D341Med (cell line): Measurements from ENCODE around the gene VRTN.
"Not testable (repeated sequence)": the region's sequence is repeated elsewhere in the genome, so short reads cannot be mapped to it uniquely, and the experiment has no call there.

Experiments
- DNase-seq: peaks from one replicate; pipeline ENCODE4 v3.0.0; 2012; ENCODE audit warnings: low spot score

The VRTN gene

GRCh38 chr14:74350211-74350927, 2.1 kb downstream of the VRTN start:
- no peak for DNase-seq

DNA sequence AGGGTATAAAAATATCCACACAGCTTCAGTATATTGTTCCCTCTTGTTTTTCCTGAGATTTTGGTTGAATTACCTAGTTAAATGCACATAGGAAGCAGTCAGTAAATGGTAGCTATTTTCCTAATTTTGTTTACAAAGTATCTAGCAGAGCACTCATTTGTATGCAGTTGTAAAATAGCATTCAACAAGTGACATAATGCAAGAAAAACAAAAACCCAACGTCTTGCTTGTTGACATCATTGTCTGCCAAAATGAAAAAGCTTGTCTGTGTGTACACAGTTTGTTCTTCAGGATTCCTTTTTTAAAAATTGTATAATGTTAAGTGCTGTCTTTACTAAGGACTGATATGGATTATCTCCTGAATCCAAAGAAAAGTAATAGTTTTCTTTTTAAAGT, 2.7 kb downstream of the VRTN start:
- DNase-seq = no peak

- peak; percentile 21 for DNase-seq
These were observed 8.8 kb downstream of the VRTN start for GRCh38 chr14:74356892-74357575.

GRCh38 chr14:74357585-74357984, 9.3 kb downstream of the VRTN start:
- no peak for DNase-seq

- DNase-seq = peak; percentile 24
These were observed 10.0 kb downstream of the VRTN start for GRCh38 chr14:74358176-74358829.

GRCh38 chr14:74360163-74360562, 11.9 kb downstream of the VRTN start:
- DNase-seq = no peak

DNA sequence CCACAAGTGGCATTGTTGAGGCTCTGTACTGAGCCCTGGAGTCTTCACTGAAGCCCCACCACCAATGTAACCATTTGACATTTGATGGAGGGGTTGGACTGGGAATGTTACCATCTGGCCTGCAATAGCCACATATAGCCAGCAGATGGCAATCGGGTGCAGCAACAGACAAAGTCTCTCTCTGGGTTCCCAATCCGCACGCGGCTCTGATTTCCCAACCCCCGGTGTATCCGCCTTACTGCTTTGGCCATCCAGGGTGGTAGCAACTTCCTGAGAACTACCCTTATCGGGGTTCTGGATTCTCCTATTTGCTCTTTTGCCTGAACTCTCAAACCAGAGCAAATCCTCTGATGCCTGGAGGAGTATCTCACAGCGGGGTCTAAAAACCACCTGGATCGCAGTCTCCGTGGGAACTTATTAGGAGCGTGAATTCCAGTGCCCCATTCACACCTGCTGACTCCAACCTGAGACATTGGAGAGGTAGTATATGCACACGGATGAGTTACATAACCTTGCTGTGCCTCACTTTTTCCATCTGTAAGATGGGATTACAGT, 14.2 kb downstream of the VRTN start:
- DNase-seq = peak; percentile 88

DNA sequence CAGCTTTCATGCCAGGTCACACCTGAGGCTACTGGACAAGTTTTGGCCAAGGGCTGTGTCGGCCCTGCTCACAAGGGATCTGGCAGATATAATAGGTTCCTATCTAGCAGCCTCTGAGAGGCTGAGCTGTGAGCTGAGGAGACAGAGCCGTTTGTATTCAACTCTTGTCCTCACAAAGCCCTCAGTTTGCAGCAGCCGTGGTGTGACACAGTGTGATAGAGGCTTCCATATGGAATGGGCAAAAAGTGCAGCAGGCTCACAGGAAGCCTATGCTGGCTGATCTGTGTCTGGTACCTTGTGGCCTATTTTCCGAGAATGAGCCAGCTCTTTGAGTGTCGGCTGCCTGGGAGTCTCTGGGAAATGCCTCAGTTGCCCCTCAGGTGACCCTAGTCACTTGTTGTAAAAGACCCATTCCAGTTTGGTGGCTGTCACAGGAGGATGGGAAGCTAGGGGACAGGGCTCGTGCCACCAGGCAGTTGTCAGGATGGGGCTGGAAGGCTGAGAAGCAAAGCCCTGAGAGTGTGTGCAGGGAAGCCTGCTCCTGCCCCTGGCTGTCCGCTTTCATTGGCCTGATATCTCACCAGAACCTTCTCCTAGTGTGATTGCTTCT, 16.1 kb downstream of the VRTN start:
- no peak for DNase-seq

DNA sequence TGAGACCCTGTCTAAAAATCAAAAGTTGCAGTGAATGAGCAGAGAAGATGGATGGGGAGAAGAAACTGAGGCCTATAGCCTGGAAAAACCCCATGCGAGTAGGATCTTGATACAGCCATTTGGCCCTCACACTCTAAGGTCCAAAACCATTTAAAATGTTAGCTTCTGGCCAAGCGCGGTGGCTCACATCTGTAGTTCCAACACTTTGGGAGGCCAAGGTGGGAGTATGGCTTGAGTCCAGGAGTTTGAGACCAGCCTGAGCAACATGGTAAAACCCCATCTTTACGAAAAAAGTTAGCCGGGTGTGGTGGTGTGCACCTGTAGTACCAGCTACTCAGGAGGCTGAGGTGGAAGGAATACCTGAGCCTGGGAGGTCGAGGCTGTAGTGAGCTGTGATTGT, 19.8 kb downstream of the VRTN start:
- no peak for DNase-seq

- DNase-seq = no peak
These were observed 20.2 kb downstream of the VRTN start for GRCh38 chr14:74368441-74368840.

- DNase-seq = no peak
These were observed 29.9 kb downstream of the VRTN start for GRCh38 chr14:74377976-74378690.

GRCh38 chr14:74380172-74380571, 31.9 kb downstream of the VRTN start:
- no peak for DNase-seq

GRCh38 chr14:74380845-74381244, 32.6 kb downstream of the VRTN start:
- DNase-seq = no peak

- not testable (repeated sequence) for DNase-seq
These were observed 33.3 kb downstream of the VRTN start for GRCh38 chr14:74381571-74381970.

DNA sequence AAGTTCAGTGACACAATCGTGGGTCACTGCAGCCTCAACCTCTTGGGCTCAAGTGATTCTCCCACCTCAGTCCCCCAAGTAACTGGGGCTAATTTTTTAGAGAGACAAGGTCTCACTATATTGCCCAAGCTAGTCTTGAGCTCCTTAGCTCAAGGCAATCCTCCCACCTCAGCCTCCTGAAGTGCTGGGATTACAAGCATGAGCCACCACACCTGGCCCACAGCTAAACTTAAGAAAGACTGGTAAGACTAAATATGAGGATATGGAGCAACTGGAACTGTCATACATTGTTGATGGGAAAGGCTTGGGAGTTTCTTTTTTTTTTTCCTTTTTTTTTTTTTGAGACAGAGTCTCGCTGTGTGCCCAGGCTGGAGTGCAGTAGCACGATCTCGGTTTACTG, 34.0 kb downstream of the VRTN start:
- no peak for DNase-seq

DNA sequence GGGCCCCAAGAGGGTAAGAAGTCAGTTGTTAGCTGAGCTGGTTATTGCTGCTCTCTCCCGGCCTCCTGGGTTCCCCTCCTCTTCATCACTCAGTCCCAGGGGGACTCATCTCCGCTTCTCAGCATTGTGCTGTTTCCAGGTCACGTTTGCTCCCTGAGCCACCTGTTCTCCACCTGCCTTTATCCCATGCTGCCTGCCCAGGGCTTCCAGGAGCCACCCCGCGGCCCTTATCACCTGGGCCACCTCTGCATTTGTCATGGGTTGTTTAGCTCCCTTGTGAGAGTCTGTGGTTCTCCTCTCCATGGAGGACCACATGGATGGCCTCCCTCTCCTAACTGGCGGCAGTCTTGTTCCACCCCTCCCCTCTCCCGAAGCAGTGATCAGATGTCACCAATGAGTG, 41.7 kb downstream of the VRTN start:
- DNase-seq = no peak

DNA sequence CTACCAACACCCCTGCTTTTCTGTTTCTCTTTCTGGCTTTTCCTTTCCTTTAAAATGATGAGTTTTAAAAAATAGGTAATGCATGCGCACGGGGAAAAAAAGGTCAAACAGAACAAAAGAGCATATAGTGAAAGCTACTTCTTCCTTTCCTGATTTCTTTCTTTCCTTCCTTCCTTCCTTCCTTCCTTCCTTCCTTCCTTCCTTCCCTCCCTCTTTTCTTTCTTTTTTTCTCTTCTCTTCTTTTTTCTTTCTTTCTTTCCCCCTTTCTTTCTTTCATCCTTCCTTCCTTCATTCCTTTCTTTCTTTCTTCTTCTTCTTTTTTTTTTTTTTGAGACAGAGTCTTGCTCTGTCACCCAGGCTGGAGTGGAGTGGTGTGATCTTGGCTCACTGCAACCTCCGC, 42.2 kb downstream of the VRTN start:
- DNase-seq = not testable (repeated sequence)

- DNase-seq = no peak
These were observed 43.2 kb downstream of the VRTN start for GRCh38 chr14:74391479-74391878.

- no peak for DNase-seq
These were observed 44.6 kb downstream of the VRTN start for GRCh38 chr14:74392616-74393570.

GRCh38 chr14:74394549-74394948, 46.3 kb downstream of the VRTN start:
- no peak for DNase-seq

DNA sequence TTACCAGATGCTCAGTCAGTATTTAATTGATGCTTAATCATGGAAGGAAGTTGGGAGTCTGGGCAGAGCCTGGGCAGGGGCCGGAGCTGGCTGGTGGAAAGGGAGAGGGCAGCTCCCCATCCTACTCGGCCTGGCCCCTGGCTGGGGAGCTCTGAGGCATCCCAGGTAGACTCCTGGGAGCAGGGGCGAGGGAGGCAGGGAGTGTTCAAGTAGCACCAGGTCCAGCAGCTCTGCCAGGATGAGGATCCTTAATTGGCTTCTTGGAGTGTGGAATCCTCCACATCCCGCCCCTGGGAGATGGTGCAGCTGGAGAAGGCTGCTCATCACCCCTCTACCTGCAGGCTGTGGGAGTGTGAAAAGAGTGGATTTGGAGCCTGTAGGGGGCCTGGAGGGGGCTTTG, 46.8 kb downstream of the VRTN start:
- peak; percentile 25 for DNase-seq
